Limb (tissue), 2 donors: Measurements from ENCODE around the gene B3GALT5.

Source experiments
- DNase-seq, 2 donors: peaks; one replicate each; pipeline ENCODE4 v3.0.0-alpha.2; 2016; ENCODE audit errors: extremely low spot score in 2 of 2

The B3GALT5 gene

DNA sequence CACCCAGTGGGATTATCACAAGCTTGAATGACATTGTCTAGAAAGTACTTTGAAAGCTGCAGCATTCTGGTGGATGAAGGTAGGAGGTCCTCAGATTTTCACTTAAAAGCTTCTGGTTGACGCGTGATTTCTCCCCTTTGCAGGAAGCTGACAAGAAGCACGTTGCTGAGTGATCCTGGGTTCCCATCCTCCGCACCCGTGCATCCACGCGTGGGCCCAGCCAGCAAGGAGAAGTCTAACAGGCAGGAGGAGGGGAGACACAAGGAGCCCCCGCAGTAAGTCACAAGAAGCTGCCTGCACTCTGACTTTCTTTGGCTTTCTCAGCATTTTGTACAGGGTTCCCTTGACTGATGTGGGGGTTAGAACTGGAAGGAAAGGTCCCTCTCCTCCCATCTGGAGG lies 7.8 kb upstream of the B3GALT5 start:
- DNase-seq: no peak

DNA sequence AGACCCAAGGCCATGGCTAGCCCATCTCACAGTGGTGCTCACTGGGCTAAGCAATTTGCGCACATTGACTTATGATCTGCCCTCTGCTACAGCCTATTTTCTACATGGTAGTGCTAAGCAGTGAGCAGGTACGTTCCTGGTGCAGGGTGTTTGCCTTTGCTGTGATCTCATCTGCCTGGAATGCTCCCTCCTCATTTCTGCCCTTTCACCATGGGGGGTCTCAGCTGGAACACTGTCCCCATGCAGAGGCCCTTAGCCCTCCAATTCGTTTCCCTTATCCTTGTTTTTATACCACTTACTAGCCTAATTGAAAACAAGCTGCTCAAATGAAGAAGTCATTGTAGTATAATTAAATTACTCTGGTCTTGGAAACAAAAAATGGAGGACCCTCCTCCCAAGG lies 2.0 kb upstream of the B3GALT5 start:
- no peak for DNase-seq

DNA sequence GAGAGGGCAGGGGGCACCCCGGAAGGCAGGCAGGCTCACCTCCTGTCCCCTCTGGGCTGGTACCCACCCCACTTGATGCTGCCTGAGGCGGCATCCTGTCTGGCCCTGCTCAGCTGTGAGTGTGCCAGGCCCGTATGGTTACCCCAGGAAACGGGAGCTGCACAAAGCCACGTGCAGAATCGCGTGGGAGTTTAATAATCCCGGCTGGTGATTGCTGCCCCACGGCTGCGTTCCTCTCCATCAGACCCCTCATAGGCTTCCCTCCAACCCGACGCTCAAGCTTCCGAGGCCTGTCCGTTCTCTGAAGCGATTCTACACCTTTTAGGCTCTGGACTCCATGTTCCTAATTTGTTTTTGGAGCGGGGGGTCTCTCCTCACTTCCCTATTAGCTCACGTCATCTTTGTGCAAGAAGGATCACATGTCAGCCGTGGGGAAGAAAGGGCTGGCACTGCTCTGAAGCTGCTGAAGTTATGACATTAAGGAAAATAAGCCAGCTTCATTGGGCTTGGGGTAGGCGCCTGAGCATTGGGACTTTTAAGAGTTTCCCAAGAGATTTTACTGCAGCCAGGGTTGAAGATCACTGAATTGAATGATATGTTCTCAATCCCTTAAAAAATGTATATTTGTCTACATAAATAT lies 1.1 kb upstream of the B3GALT5 start:
- DNase-seq: peak in 1 of 2 donors; percentile 45

DNA sequence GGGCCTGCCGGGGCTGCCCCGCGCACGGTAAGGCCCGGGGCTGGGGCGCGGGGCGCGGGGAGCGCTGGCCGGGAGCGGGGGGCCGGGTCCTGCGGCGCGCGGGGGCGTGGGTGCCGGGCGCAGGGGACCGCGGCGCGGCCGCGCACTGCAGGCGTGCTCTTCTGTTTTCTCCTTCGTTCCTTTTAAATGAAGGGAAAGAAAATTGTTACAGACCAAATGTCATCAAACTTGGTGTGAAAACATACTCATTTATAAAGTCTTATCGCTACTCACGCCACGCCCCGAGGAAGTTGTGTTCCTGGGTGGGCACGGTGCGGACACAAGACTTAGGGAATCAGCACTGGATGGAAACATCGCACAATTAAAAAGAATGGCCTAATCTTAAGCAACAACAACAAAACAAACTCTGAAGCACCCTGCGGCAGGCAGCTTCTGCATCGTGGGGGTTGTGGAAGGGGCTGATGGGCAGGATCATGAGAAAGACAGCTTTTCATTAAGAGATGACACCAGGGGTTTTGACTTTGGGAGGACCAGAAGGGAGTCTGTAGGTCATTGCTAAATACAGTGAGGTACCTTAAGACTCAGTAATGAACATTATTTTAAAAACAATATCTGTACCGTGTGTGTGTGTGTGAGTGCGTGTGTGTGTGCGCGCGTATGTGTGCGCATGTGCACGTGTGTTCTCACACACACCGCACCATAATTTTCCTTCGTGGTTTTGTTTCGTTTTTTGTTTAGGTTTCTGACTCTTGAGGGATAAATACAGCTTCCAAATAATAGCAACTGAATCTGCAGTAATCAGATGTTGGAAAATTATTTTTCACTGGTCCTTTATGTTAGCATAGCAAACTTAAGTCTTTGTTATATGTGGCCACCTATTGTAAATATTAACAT lies 548 bp downstream of the B3GALT5 start:
- no peak for DNase-seq

DNA sequence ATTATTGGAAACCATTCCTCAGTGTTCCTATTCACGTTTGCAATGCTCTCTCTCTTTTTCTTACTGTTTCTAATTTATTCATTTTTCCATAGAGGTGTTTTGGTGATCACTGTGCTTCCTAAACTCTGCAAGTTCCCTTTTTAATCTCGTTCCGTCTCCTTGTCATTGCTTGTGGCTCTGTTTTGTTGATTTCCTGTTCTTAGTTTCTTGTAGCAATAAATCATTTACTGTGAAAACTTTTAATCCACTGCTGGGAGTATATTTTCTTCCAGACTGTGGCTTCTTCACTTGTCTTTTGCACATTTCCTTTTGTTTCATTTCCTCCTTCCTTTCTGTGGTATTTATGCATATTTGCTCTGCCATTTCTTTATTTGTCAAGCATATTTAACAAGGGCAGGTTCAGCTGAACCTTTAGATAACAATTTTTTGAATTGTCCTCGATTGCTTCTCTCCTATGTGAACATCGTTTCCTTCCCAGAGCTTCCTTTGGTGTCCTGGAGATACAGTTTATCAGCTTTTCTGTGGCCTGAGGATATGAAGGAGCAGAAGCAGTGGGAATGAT lies 3.6 kb downstream of the B3GALT5 start:
- DNase-seq: no peak

DNA sequence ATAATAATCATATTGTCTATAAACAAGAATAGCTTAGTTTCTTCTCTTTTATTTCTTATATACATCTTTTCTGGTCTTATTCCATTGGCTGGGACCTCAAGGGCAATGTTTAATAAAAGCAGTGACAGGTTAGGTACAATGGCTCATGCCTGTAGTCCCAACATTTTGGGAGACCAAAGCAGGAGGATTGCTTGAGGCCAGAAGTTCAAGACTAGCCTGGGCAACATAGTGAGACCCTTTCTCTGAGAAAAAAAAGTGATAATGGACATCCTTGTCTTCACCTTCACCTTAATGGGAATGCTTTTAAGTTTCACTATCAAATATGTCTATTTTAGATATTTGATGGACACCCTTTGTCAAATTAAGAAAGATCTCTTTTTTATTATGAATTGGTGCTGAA lies 8.1 kb downstream of the B3GALT5 start:
- DNase-seq: no peak

DNA sequence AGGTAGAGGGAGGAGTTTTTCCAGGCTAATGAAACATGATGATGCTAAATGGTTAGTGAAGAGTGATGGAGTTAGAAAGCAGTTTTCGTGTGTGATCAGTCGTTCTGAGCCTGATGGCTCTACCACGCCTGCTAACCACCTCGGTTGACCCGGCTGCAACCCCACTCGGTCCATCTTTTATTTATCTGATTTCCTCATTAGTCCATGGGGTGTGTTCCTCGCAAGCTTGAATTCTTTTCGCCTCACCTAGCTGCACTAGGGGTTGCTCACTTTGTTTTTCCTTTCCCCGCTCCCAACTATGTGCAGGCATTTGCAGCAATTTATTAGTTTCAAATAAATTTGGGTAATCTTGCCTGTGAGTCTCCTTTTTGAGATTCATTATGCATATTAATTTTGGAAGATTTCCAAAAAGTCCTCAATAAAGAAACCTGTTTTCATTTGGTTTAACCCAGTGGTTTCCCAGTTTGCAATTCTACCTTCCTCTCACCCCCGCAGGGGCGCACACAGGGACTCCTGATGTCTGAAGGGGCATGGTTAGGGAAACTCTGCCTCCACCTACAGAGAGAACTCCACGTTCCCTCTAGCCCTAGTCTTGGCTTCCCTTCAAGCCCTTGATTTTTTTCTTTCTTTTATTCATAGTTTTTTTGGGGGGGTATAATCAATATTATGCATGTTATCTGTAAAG lies 12.6 kb downstream of the B3GALT5 start:
- DNase-seq: no peak

DNA sequence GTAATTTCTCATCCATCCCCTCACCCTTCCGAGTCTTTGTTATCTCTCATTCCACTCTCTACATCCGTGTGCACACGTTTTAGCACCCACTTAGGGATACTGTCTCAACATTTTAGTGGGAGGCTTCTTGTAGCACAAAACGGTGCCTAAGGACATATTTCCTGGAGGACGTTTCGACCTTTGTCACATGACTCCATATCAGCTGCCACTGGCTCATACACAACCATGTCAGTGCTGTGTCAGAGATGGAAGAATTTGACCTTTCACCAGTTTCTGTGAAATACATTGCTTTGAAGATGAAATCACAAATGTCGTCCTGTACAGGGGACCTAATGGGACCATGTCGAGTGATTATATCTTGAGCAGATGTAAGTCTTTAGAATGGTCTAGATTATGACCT lies 15.6 kb downstream of the B3GALT5 start:
- no peak for DNase-seq

DNA sequence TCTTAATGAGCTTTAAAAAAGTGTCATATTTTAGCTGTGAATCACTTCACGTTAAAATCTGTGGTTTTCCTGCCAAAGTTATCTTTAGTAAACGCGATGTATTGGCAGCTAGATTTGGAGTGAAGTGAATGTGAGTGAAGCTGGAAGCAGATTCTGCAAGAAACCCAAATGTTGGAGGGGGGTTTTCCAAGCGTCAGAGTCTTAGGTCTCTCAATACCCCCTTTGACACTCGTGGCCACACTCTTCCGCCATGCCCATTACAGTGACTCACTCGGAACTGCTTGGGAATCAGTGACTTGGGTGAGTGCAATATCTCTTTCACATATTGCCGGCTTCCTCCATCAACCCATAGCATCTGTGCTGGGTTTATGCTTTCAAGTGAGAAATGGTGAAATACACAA lies 17.5 kb downstream of the B3GALT5 start:
- no peak for DNase-seq

DNA sequence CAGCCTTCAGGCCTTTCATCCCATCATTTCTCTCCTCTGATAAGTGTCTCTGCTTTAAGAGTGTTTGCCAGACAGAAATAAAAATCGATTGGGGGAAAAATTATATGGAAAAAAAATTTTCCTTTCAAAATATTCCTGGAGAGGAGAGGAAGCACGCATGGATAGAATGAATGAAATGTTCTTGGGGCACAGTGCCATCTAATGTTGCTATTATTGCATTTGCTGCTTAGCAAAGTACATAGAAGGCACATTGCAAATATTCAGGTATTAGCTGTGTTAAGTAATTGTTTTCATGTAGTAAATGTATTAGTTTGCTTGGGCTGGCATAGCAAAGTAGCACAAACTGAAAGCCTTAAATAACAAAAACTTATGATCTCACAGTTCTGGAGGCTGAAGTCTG lies 18.1 kb downstream of the B3GALT5 start:
- no peak for DNase-seq

DNA sequence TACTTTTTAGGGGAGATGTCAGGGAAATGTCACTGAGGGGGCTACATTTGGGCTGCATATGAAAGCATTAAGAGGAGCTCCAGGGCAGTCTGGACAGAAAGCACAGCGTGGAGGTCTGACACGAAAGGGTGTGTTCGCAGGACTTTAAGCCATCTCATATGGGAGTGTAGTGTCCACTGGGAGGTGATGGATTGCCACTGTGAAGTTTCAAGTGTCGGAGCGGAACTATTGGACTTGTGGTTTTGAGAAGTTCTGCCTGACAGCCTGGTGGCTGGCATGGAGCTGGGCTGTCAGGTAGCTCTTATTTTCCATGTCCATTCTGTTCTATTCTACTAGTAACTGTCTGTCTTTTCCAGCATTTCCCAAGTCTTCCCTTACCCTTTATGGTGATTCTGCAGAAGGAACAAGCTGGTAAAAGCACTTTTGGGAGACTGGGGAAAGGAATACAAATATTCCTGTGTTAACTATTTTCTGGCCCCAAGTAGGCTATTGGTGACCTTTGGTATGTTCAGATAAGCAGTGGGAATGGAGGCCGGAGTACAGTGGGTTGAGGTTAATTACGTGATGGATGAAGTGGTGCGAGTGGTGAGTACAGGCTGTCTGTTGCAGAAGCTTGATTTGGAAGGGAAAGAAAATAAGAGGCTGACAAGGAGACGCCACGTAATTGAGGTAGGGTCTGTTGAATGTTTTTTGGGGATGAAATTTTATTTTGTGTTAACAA lies 19.3 kb downstream of the B3GALT5 start:
- no peak for DNase-seq

DNA sequence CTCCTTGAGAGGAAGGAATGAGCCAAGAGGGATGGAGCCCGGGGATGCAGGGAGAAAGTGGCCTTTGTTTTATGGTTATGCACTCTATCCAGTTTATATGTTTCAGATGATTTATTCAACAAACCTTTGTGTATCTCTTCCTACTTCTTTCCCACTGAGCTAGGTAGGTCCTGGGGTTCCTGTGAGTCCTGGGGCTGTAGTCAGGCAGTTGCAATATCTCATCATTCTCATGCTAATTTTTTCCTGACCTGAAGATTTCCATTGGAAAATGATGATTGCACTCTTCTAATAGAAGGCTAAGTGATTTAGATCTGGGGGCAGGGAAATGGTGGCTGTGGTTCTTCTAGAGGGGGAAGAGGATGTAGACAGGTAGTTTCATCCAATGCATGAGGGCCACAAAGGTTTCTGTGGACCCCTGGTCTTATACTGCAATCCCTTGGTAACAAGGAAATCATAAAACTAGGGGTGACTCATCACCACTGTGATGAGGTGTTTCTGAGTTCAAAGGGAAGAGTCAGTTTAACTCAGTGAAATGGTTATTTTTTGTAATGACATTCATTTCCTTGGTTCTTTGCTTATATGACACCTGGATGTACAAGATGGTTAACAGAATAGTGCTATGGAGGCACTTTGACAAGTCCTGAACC lies 20.2 kb downstream of the B3GALT5 start:
- DNase-seq: no peak

DNA sequence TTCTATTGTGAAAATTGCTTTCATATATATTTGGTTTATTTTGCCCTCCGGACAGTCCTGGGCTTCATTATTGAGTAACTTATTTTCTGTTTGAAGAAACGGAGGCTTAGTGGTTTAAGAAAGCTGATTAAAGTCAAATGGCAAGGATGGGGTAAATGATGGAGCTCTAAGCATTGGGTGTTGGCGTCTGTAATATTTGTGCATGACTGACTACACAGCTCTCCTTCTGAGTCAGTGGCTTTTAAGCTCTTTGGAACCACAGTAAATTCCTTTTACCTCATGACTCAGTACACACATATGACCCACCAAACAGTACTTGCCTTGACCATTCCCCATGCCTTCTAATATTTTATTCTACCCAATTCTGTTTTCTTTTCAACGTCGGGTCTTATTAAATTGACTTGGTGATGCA lies 21.0 kb downstream of the B3GALT5 start:
- DNase-seq: no peak

DNA sequence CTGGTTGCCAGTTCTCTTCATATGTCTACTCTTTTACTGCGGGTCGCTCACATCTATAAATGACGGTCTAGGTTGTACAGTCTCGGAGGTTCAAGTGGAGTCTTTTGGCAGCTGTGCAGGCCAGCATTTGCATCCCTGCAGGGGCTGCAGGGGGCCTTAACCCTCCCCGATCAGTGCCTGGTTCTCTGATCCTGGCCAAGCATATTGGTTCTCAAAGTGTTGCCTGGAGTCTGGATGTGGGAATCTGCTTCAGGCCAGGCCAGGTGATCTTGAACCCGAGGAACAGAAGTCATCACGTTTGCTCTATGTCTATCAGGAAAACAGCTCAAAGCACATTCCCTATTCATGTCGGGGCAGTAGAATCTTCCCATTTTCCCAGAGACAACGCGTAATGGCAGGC lies 21.8 kb downstream of the B3GALT5 start:
- DNase-seq: no peak

DNA sequence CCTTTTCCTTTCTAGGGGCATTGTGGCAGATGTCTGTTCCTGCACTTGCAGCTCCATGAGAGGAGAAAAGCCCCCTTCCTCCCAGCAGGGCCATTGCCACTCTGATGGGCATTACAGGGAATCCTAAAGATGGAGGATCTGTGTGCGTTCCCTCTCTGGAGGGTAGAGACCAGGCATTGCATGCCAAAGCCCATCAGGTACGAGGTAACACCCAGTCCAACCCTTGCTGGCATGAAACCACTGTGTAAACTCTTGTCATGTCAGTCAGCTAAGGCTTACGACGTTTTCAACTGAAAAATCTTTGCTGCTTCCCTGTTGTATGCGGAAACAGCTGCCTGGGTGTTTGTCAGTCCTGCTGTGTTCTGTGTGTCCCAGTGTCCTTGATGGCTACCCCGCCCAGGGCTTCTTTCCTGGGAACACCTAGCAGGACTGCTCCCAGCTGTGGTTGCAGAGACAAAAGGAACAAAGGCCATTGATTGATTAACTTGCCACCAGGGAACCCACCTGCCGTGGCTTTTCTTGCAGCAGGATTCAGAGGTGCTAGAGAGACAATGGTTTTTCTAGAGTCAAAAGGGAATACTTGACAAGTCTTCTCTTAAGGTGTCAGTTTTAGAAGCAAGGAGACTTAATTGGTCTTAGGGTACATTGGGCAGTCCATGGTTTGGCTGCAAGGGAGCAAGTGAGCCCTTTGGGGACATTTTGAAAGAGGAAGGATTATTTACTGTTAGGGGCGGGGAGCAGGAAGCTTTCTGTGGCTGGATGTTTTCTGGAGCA lies 24.6 kb downstream of the B3GALT5 start:
- DNase-seq: no peak

DNA sequence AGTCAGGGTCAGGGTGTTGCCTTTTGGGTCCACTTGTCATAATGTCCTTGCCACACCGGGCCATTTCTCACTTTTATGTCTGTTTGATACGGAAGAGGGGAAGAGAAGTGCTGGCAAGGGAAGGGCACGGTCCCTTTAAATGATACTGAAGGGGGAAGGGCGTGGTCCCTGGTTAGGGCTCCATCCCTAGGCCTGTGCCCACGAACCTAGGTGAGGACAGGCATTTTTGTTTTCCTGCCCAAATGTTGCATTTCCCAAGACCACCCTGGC lies 25.2 kb downstream of the B3GALT5 start:
- DNase-seq: no peak

DNA sequence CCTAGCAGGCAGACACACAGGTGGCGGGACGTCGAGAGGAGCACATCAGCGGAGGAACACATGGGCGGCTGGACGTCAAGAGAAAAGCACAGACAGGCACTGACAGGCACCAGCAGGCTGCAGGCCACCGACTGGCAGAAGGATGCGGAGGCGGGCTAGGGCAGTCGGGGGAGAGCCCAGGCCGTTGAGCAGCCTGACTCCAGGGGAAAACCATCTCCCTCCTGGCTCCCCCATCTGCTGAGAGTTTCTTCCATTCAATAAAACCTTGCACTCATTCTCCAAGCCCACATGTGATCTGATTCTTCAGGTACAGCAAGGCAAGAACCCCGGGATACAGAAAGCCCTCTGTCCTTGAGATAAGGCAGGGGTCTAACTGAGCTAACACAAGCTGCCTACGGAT lies 25.5 kb downstream of the B3GALT5 start:
- DNase-seq: no peak

DNA sequence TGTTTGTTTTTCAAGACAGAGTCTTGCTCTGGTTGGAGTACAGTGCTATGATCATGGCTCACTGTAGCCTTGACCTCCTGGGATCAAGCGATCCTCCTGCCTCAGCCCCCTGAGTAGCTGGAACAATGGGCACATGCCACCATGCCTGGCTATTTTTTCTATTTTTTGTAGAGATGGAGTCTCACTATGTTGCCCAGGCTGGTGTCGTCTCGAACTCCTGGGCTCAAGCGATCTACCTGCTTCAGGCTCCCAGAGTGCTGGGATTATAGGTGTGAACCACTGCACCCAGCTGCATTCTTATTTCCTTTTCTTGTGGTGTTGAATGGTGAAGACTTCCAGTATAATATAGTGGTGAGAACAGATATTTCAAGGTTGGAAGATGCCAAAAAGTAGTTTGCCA lies 28.0 kb downstream of the B3GALT5 start:
- no peak for DNase-seq

DNA sequence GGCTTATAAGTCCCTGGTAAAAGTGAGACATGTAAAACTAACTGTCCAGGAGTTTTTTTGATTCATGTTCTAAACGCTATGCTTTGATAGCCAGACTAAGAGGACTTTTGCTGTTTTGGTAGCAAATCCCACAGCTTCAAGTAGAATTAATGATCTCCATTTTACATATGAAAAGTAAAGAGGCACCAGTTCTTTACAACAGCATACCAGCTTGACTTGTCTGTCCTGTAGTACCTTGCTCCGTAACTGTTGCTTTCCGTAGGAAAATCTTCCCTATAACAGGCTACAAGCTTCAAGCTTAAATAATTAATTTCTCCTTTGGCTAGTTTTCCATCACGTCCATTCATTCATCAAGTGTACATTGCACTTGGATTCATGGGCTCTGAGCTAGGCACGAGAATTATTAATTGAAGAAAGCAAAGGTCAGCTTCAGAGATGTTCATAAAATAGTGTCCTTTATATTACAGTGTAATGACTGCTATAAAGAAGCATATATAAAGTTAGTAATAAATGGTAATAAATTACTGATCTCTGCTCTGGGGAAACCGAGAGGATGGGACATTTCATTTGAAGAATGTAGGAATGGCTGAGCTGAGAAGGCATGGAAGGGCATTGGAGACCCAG lies 29.2 kb downstream of the B3GALT5 start:
- DNase-seq: no peak

DNA sequence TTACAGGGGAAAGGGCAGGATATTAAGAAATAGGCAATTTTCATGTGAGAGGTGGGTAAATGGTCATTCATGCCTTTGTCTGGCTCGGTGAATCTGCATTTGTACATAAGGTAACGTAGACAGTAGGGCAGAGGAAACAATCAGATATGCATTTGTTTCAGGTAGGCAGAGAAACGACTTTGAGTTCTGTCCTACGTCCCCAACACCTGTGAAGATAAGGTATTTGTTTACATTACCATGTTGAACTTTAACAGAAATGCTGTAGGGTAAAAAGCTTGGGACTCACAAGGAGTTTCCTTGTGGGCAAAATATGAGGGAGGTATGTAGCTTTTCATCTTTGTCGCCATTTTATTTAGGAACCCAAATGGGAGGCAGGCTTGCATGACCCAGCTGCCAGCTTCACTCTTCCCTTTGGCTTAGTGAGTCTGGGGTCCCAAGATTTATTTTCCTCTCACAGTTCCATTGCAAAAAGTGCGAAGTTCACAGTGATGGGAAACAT lies 31.4 kb downstream of the B3GALT5 start:
- DNase-seq: no peak
